Immature natural killer cell (primary cell): ENCODE measurements around the gene ZFHX2. TPM values are rescaled to one million over a fixed set of nuclear protein-coding genes. Genes with fewer than 3 reads are reported as not detected.

Experiments used
- DNase-seq, 3 donors: peaks; one replicate each; pipeline ENCODE4 v3.0.0; 2022; ENCODE audit warnings: mixed read lengths in 1 of 3
- H3K27ac Mint-ChIP-seq, 6 donors: one replicate each; pipeline ENCODE4 v1.8.0; 2020; ENCODE audit warnings: mixed read lengths in 6 of 6, mild to moderate bottlenecking in 5 of 6, inconsistent platforms in 4 of 6, moderate library complexity in 3 of 6
- H3K27me3 Mint-ChIP-seq, 3 donors: one replicate each; pipeline ENCODE4 v1.8.0; 2020 to 2021; ENCODE audit warnings: low read depth in 3 of 3, mild to moderate bottlenecking in 3 of 3, mixed read lengths in 3 of 3, moderate library complexity in 3 of 3, inconsistent platforms in 1 of 3
- H3K36me3 Mint-ChIP-seq, 3 donors: one replicate each; pipeline ENCODE4 v1.8.0; 2020; ENCODE audit warnings: mixed read lengths in 3 of 3, inconsistent platforms in 2 of 3, mild to moderate bottlenecking in 2 of 3
- H3K4me1 Mint-ChIP-seq, 2 donors: one replicate each; pipeline ENCODE4 v1.8.0; 2020; ENCODE audit warnings: inconsistent platforms in 2 of 2, mild to moderate bottlenecking in 2 of 2, mixed read lengths in 2 of 2, moderate library complexity in 1 of 2
- H3K4me3 Mint-ChIP-seq, 5 donors: one replicate each; pipeline ENCODE4 v1.8.0; 2020; ENCODE audit warnings: mild to moderate bottlenecking in 5 of 5, mixed read lengths in 5 of 5, inconsistent platforms in 3 of 5, moderate library complexity in 3 of 5
- H3K9me3 Mint-ChIP-seq, 6 donors: one replicate each; pipeline ENCODE4 v1.8.0; 2020; ENCODE audit warnings: mild to moderate bottlenecking in 6 of 6, mixed read lengths in 6 of 6, inconsistent platforms in 4 of 6, moderate library complexity in 3 of 6
- polyA plus RNA-seq, 3 donors: library from polyadenylated mRNA; unstranded; fragments of 300-500 nt; fragmentation: Illumina TruSeq; gene quantifications; one replicate each; pipeline ENCODE4 v1.2.3, GENCODE V29; 2021

ZFHX2 gene
- polyA plus RNA-seq, 3 donors from 2014 or later: 0.12 TPM; not detected in 2

DNA sequence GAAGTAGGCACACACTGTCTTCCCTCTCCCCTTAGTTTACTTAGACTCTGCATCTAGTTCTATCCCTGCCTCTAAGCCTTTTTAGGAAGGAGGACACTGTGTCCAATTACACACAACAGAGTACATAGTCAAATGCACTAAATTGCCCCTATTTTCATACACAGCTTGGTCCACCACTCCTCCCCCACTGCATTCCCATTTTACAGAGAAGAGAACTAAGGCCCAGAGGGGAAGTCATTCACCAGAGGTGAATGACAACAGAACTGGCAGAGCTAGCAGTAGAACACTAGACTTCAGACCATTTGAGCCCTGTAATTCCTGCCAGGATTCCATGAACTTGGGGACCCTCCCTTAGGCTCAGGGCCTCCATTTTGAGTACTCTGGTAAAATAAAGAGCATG is 28.2 kb upstream of the ZFHX2 start:
- H3K9me3 Mint-ChIP-seq: peaks cover 0 to 2% (median 0%) of the 10 kb centered on the region in 6 donors
- H3K27ac Mint-ChIP-seq: no peak overlapping the region
- DNase-seq: no peak
- peaks cover 12 to 24% (median 16%) of the 10 kb centered on the region in 3 donors for H3K27me3 Mint-ChIP-seq
- H3K4me1 Mint-ChIP-seq: peaks cover 6 to 10% of the 10 kb centered on the region in 2 donors
- H3K36me3 Mint-ChIP-seq: no peaks in the 10 kb centered on the region
- H3K4me3 Mint-ChIP-seq: no peak overlapping the region

GRCh38 chr14:23579311-23579630 is 27.7 kb upstream of the ZFHX2 start:
- Mint-ChIP-seq H3K27me3 (peaks cover 12 to 25% (median 16%) of the 10 kb centered on the region in 3 donors), H3K27ac (no peak overlapping the region), H3K9me3 (peaks cover 0 to 2% (median 0%) of the 10 kb centered on the region in 6 donors), H3K4me1 (peaks cover 6 to 10% of the 10 kb centered on the region in 2 donors), H3K36me3 (no peaks in the 10 kb centered on the region), H3K4me3 (no peak overlapping the region)
- DNase-seq: no peak

DNA sequence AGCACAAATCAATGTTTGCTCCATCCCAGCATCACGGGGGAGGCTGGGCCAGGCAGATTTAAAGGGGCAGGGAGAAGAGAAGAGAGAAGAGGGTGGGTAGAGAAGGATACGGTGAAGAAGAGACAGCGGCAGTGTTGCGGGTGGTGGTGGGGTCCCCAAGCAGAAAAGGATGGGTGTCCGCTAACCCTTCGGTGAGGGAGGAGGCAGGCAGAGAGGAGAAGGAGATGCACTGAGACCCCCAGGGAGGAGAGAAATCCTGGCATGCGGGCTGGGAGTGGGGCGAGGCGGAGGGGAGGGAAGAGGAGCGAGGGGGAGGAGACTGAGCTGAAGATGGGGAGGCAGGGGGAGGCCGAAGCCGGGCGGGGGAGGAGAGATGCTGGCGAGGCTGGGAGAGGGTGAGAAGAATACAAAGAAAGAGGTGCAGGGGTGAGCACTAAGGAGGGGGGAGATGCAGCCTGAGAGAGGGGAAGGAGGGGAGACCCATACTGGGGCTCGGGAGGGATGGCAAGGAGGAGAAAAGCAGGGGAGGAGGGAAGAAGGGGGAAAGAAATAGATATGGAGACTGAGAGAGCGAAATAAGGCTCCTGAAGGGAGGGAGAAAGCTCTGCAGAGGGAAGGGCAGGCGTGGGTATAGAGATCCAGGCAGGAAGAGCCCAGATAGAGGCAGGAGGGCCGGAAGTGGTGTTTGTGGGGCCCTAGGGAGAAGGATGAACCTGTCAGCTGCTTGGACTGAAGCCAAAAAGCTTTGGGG is 27.2 kb upstream of the ZFHX2 start, which contains the start of gene JPH4:
Gene JPH4, minus strand, starts transcription at position 231 of the 751 bp plus-strand sequence. CDS start 1,337 bp downstream, outside the sequence.
- peak within 1 kb of the TSS in 1 of 5 donors; percentile 3 for H3K4me3 Mint-ChIP-seq
- peaks cover 6 to 10% of the 10 kb centered on the region in 2 donors for H3K4me1 Mint-ChIP-seq
- peaks cover 12 to 25% (median 19%) of the 10 kb centered on the region in 3 donors for H3K27me3 Mint-ChIP-seq
- H3K27ac Mint-ChIP-seq: no peak within 1 kb of the TSS
- DNase-seq: no peak
- H3K36me3 Mint-ChIP-seq: peaks cover 0 to 2% (median 0%) of the 10 kb centered on the region in 3 donors
- peaks cover 0 to 2% (median 0%) of the 10 kb centered on the region in 6 donors for H3K9me3 Mint-ChIP-seq

GRCh38 chr14:23577710-23578392 is 26.3 kb upstream of the ZFHX2 start:
- peaks cover 0 to 2% (median 0%) of the 10 kb centered on the region in 6 donors for H3K9me3 Mint-ChIP-seq
- peaks cover 0 to 4% (median 0%) of the 10 kb centered on the region in 3 donors for H3K36me3 Mint-ChIP-seq
- no peak for DNase-seq
- H3K4me3 Mint-ChIP-seq: peak overlapping the region in 1 of 5 donors; percentile 3
- peaks cover 6 to 10% of the 10 kb centered on the region in 2 donors for H3K4me1 Mint-ChIP-seq
- H3K27ac Mint-ChIP-seq: no peak overlapping the region
- H3K27me3 Mint-ChIP-seq: peaks cover 12 to 25% (median 22%) of the 10 kb centered on the region in 3 donors

GRCh38 chr14:23577004-23577681 is 25.6 kb upstream of the ZFHX2 start:
- Mint-ChIP-seq H3K27me3 (peaks cover 12 to 27% (median 20%) of the 10 kb centered on the region in 3 donors), H3K9me3 (peaks cover 0 to 2% (median 0%) of the 10 kb centered on the region in 6 donors), H3K4me1 (peaks cover 6 to 10% of the 10 kb centered on the region in 2 donors), H3K27ac (no peak overlapping the region), H3K36me3 (peaks cover 0 to 4% (median 0%) of the 10 kb centered on the region in 3 donors), H3K4me3 (peak overlapping the region in 2 of 5 donors; percentile 51 to 64)
- DNase-seq: no peak

DNA sequence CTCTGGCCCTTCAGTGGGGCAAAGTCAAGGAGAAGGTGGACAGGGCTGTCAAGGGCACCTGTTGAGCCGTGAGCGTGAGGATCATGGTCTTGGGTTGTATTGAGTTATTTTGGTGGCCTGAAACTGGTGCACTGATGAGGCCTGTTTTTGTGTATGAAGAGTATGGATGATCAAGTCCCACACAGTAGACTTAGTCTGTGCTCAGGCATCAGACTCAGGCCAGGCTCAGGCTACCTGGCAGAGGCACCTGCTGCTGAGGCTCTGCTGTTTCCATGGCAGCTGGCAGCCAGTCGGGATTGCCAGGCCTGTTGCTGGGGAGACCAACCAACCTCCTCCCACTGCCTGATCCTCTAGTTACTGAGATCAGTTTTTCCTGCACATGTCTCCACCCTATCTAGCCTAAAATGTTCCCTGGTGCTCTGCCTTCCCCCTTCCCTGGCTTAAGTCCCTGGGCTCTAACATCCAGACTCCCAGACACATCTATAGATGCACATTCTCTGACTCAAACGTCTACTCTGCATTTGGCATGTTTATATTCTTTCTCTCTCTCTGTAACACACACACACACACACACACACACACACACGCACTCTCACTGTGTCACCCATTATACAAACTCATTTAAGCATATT is 21.9 kb upstream of the ZFHX2 start:
- Mint-ChIP-seq H3K36me3 (peaks cover 0 to 4% (median 0%) of the 10 kb centered on the region in 3 donors), H3K9me3 (no peaks in the 10 kb centered on the region), H3K4me3 (no peak overlapping the region), H3K4me1 (peaks cover 7 to 15% of the 10 kb centered on the region in 2 donors), H3K27ac (no peak overlapping the region), H3K27me3 (peaks cover 8 to 23% (median 19%) of the 10 kb centered on the region in 3 donors)
- DNase-seq: no peak

GRCh38 chr14:23572836-23573235 is 21.3 kb upstream of the ZFHX2 start:
- no peak for DNase-seq
- Mint-ChIP-seq H3K27ac (no peak overlapping the region), H3K9me3 (no peaks in the 10 kb centered on the region), H3K4me3 (peak overlapping the region in 1 of 5 donors; percentile 7), H3K4me1 (peaks cover 13 to 22% of the 10 kb centered on the region in 2 donors), H3K36me3 (peaks cover 0 to 4% (median 0%) of the 10 kb centered on the region in 3 donors), H3K27me3 (peaks cover 7 to 21% (median 18%) of the 10 kb centered on the region in 3 donors)

- Mint-ChIP-seq H3K4me1 (peaks cover 17 to 25% of the 10 kb centered on the region in 2 donors), H3K9me3 (no peaks in the 10 kb centered on the region), H3K36me3 (peaks cover 0 to 4% (median 0%) of the 10 kb centered on the region in 3 donors), H3K27ac (no peak overlapping the region), H3K27me3 (peaks cover 9 to 22% (median 21%) of the 10 kb centered on the region in 3 donors), H3K4me3 (peak overlapping the region in 1 of 5 donors; percentile 7)
- no peak for DNase-seq
These were observed 20.9 kb upstream of the ZFHX2 start for GRCh38 chr14:23572524-23572828.

- Mint-ChIP-seq H3K4me1 (peaks cover 23 to 31% of the 10 kb centered on the region in 2 donors), H3K9me3 (no peaks in the 10 kb centered on the region), H3K27ac (no peak overlapping the region), H3K4me3 (no peak overlapping the region), H3K36me3 (peaks cover 0 to 4% (median 0%) of the 10 kb centered on the region in 3 donors), H3K27me3 (peaks cover 12 to 22% (median 21%) of the 10 kb centered on the region in 3 donors)
- no peak for DNase-seq
These were observed 20.3 kb upstream of the ZFHX2 start for GRCh38 chr14:23571701-23572523.

GRCh38 chr14:23570806-23571483 is 19.4 kb upstream of the ZFHX2 start:
- no peak for DNase-seq
- Mint-ChIP-seq H3K36me3 (peaks cover 0 to 4% (median 0%) of the 10 kb centered on the region in 3 donors), H3K4me3 (no peak overlapping the region), H3K27ac (no peak overlapping the region), H3K4me1 (peaks cover 24 to 30% of the 10 kb centered on the region in 2 donors), H3K27me3 (peaks cover 5 to 18% (median 17%) of the 10 kb centered on the region in 3 donors), H3K9me3 (no peaks in the 10 kb centered on the region)

DNA sequence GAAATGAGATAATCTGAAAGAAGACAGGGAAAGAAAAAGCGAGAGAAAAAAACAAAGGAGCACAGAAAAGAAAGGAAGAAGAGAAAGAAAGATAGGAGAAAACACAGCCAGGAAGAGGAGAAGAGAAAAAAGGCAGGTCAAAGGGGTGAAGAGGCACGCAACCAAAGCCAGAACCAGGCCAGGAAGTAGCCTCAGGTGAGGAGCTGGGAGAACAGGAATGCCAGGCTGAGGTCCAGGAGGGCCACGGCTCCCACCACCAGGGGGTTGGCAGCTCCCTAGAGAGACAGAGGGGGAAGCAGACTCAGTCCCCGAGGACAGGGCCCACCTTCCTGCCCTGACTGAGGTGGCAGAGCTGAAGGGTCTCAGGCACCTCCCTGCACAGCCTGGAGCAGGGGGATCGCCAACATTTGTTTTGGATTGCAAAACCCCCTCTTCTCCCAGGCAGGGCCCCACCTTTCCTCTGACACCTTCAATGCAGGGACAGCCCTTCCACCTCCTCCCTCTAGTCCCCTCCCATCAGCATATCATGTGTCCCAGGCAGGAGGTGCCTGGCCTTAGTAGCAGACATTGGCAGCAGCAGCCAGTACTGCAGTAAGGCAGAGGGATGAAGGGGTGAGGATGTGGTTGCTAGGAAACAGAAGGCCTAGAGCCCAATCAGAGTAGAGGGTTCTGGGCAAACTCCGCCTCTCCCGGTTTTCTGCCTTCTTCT is 18.0 kb upstream of the ZFHX2 start:
- Mint-ChIP-seq H3K9me3 (no peaks in the 10 kb centered on the region), H3K4me3 (no peak overlapping the region)

More for the DNA sequence above, 18.0 kb upstream of the ZFHX2 start:
- no peak for DNase-seq
- peaks cover 5 to 12% (median 9%) of the 10 kb centered on the region in 3 donors for H3K27me3 Mint-ChIP-seq
- H3K4me1 Mint-ChIP-seq: peaks cover 27 to 28% of the 10 kb centered on the region in 2 donors
- H3K36me3 Mint-ChIP-seq: peaks cover 0 to 4% (median 0%) of the 10 kb centered on the region in 3 donors
- H3K27ac Mint-ChIP-seq: peak overlapping the region in 2 of 6 donors; percentile 55 to 83
